H1 (cell line): Measurements from ENCODE around the gene OR6C6. TPM values are rescaled to one million over a fixed set of nuclear protein-coding genes. Genes with fewer than 3 reads are reported as not detected.

Experiments
- CTCF ChIA-PET: fragments of 300-600 bp; sonication (Branson Sonifier 250); formaldehyde crosslinking; loops from one replicate; lab custom pipeline; 2021; ENCODE audit not compliant: partially characterized antibody; lab: Charles Lee
- POLR2A ChIA-PET: fragments of 300-600 bp; sonication (Branson Sonifier 250); formaldehyde crosslinking; loops from one replicate; lab custom pipeline; 2021; ENCODE audit warnings: inconsistent platforms; ENCODE audit not compliant: partially characterized antibody; lab: Charles Lee
- DNase-seq, 2 experiments: peaks; one replicate each; pipeline versions ENCODE4 v3.0.0 to v3.0.0-alpha.2; 2010 to 2022; ENCODE audit warnings: low spot score in 2 of 2, low read depth in 1 of 2, mixed read lengths in 1 of 2
- FAIRE-seq: peaks from 2 replicates; lab custom pipeline; 2011; peaks lifted over from hg19 to GRCh38; lab: Jason Lieb, UNC
- H2AFZ ChIP-seq: 2 replicates; pipeline ENCODE4 v1.8.1; 2012; ENCODE audit warnings: low read length, inconsistent platforms
- H2AK5ac ChIP-seq: 2 replicates; pipeline ENCODE4 v1.6.1; 2013; ENCODE audit warnings: low read depth, low read length
- H2BK120ac ChIP-seq: replicated peaks from 2 replicates; pipeline ENCODE3; 2013; ENCODE audit warnings: low read depth, low read length, inconsistent platforms
- H2BK12ac ChIP-seq: 2 replicates; pipeline ENCODE4 v1.6.1; 2013; ENCODE audit warnings: low read depth, low read length
- H2BK15ac ChIP-seq: 2 replicates; pipeline ENCODE4 v1.6.1; 2013; ENCODE audit warnings: low read length
- H2BK20ac ChIP-seq: 2 replicates; pipeline ENCODE4 v1.6.1; 2013; ENCODE audit warnings: low read length
- H2BK5ac ChIP-seq: 2 replicates; pipeline ENCODE4 v1.6.1; 2013; ENCODE audit warnings: low read depth, low read length
- H3K14ac ChIP-seq: 2 replicates; pipeline ENCODE4 v1.6.1; 2013; ENCODE audit warnings: inconsistent platforms; ENCODE audit not compliant: insufficient read length
- H3K18ac ChIP-seq: 2 replicates; pipeline ENCODE4 v1.6.1; 2013; ENCODE audit warnings: low read length; ENCODE audit errors: extremely low read depth
- H3K23ac ChIP-seq: 2 replicates; pipeline ENCODE4 v1.6.1; 2013; ENCODE audit warnings: inconsistent platforms; ENCODE audit not compliant: insufficient read length
- H3K23me2 ChIP-seq: 2 replicates; pipeline ENCODE4 v1.6.1; 2013; ENCODE audit warnings: low read depth, low read length
- H3K27ac ChIP-seq: 2 replicates; pipeline ENCODE4 v1.6.1; 2011; ENCODE audit warnings: low read depth, low read length, inconsistent platforms
- H3K27me3 ChIP-seq, 4 experiments: replicated peaks in 1 of 4; 1 replicate in 1 of 4; 2 replicates in 3 of 4; pipeline versions ENCODE4 v1.6.1 to v1.8.1; 2011 to 2013; ENCODE audit warnings: low read length in 3 of 4, mild to moderate bottlenecking in 3 of 4, inconsistent platforms in 2 of 4, mixed read lengths in 2 of 4, moderate library complexity in 1 of 4; ENCODE audit not compliant: control insufficient read depth in 3 of 4, insufficient read depth in 3 of 4; ENCODE audit errors: extremely low read depth in 1 of 4
- H3K36me3 ChIP-seq, 4 experiments: 2 replicates each; pipeline versions ENCODE4 v1.6.1 to v1.8.1; 2011 to 2013; ENCODE audit warnings: mild to moderate bottlenecking in 4 of 4, low read length in 3 of 4, moderate library complexity in 2 of 4, control low read depth in 1 of 4, inconsistent platforms in 1 of 4; ENCODE audit not compliant: insufficient read depth in 4 of 4, control insufficient read depth in 2 of 4
- H3K4ac ChIP-seq: replicated peaks from 2 replicates; pipeline ENCODE3; 2013; ENCODE audit warnings: low read length, low read depth, mixed read lengths, inconsistent platforms; ENCODE audit not compliant: insufficient read length
- H3K4me1 ChIP-seq, 4 experiments: replicated peaks in 1 of 4; 1 replicate in 1 of 4; 2 replicates in 3 of 4; pipeline versions ENCODE4 v1.6.1 to v1.8.1; 2011 to 2013; ENCODE audit warnings: low read length in 3 of 4, inconsistent platforms in 2 of 4, mixed read lengths in 1 of 4; ENCODE audit not compliant: insufficient read depth in 4 of 4, control insufficient read depth in 3 of 4
- H3K4me2 ChIP-seq, 2 experiments: 2 replicates each; pipeline versions ENCODE4 v1.6.1 to v1.8.1; 2011 to 2013; ENCODE audit warnings: low read depth in 2 of 2, low read length in 2 of 2, control low read depth in 1 of 2, inconsistent platforms in 1 of 2, mild to moderate bottlenecking in 1 of 2; ENCODE audit not compliant: insufficient read depth in 1 of 2
- H3K4me3 ChIP-seq, 4 experiments: fragments of 200-600, 300-600 bp in 1 of 4; sonication (generic), shearing (Covaris generic), sonication (Bioruptor Twin) in 1 of 4; 2 replicates each; pipeline versions ENCODE4 v1.5.1 to v1.8.1; 2011 to 2016; ENCODE audit warnings: low read length in 4 of 4, low read depth in 3 of 4, control low read depth in 2 of 4, inconsistent platforms in 2 of 4, mild to moderate bottlenecking in 2 of 4, mixed read lengths in 1 of 4, moderate library complexity in 1 of 4; ENCODE audit not compliant: insufficient read depth in 2 of 4; ENCODE audit errors: extremely low read depth in 1 of 4
- H3K56ac ChIP-seq: replicated peaks from 2 replicates; pipeline ENCODE3; 2013; ENCODE audit warnings: low read depth, mild to moderate bottlenecking, mixed read lengths, low read length, inconsistent platforms; ENCODE audit not compliant: insufficient read length
- H3K79me1 ChIP-seq: 2 replicates; pipeline ENCODE4 v1.6.1; 2013; ENCODE audit warnings: low read depth, low read length, control low read depth
- H3K79me2 ChIP-seq, 2 experiments: 2 replicates each; pipeline versions ENCODE4 v1.6.1 to v1.8.1; 2012 to 2013; ENCODE audit warnings: low read length in 2 of 2, mild to moderate bottlenecking in 2 of 2, inconsistent platforms in 1 of 2; ENCODE audit not compliant: insufficient read depth in 2 of 2, control insufficient read depth in 1 of 2
- H3K9ac ChIP-seq, 4 experiments: replicated peaks in 1 of 4; 1 replicate in 1 of 4; 2 replicates in 3 of 4; pipeline versions ENCODE4 v1.6.1 to v1.8.1; 2011 to 2013; ENCODE audit warnings: low read depth in 3 of 4, low read length in 3 of 4, control low read depth in 2 of 4, mild to moderate bottlenecking in 2 of 4, moderate library complexity in 2 of 4, inconsistent platforms in 1 of 4; ENCODE audit errors: extremely low read depth in 1 of 4
- H3K9me3 ChIP-seq, 2 experiments: 2 replicates each; pipeline versions ENCODE4 v1.6.1 to v1.8.1; 2012 to 2013; ENCODE audit warnings: mild to moderate bottlenecking in 2 of 2, moderate library complexity in 2 of 2, control low read depth in 1 of 2, inconsistent platforms in 1 of 2, low read depth in 1 of 2, low read length in 1 of 2, mixed read lengths in 1 of 2; ENCODE audit not compliant: insufficient read depth in 2 of 2
- H4K20me1 ChIP-seq, 2 experiments: replicated peaks in 1 of 2; 2 replicates each; pipeline versions ENCODE3 to v1.8.1; 2011 to 2013; ENCODE audit warnings: inconsistent platforms in 2 of 2, low read length in 2 of 2, mild to moderate bottlenecking in 1 of 2; ENCODE audit not compliant: insufficient read depth in 2 of 2, control insufficient read depth in 1 of 2
- H4K5ac ChIP-seq: 2 replicates; pipeline ENCODE4 v1.6.1; 2013; ENCODE audit warnings: low read length, low read depth, mixed read lengths, inconsistent platforms; ENCODE audit not compliant: insufficient read length
- H4K8ac ChIP-seq: 2 replicates; pipeline ENCODE4 v1.8.0; 2013; ENCODE audit warnings: mild to moderate bottlenecking, moderate library complexity, low read length, inconsistent platforms; ENCODE audit not compliant: insufficient read depth; ENCODE audit errors: extremely low read depth
- H4K91ac ChIP-seq: replicated peaks from 2 replicates; pipeline ENCODE3; 2013; ENCODE audit warnings: low read length, mixed read lengths, inconsistent platforms; ENCODE audit not compliant: insufficient read length
- ASH2L ChIP-seq: fragments of 200-600, 300-600 bp; sonication (generic); IDR thresholded peaks from one replicate; pipeline ENCODE4 v1.7.1; 2017; ENCODE audit warnings: low read length
- CEBPB ChIP-seq: IDR thresholded peaks from 2 replicates; pipeline ENCODE4 v1.6.1; 2012; ENCODE audit warnings: low read depth, low read length
- CHD1 ChIP-seq: IDR thresholded peaks from 2 replicates; pipeline ENCODE4 v1.6.1; 2012; ENCODE audit warnings: low read depth, low read length, improper control_type of control experiment
- CTBP2 ChIP-seq: IDR thresholded peaks from 2 replicates; pipeline ENCODE4 v1.7.0; 2011; ENCODE audit warnings: borderline replicate concordance, mild to moderate bottlenecking, moderate library complexity, mixed read lengths, low read length; ENCODE audit not compliant: insufficient read depth, insufficient read length
- RBBP5 ChIP-seq: IDR thresholded peaks from 2 replicates; pipeline ENCODE4 v1.7.1; 2012; ENCODE audit warnings: low read depth, mild to moderate bottlenecking, inconsistent platforms, low read length, moderate library complexity, borderline replicate concordance
- TEAD4 ChIP-seq: IDR thresholded peaks from 2 replicates; pipeline ENCODE4 v1.6.1; 2012; ENCODE audit warnings: low read depth, low read length, inconsistent platforms, mixed read lengths
- ZNF274 ChIP-seq: IDR thresholded peaks from 2 replicates; pipeline ENCODE4 v1.7.0; 2012; ENCODE audit warnings: low read length, borderline replicate concordance; ENCODE audit errors: extremely low read depth
- WGBS, 2 experiments: shearing (Covaris generic) in 1 of 2; methylation state at CpG; one replicate each; pipeline versions ENCODE4 v1.1.6 to v1.1.7; 2013 to 2015; ENCODE audit warnings: low lambda C conversion rate in 2 of 2, mixed read lengths in 2 of 2, inconsistent platforms in 1 of 2, low coverage in 1 of 2, missing lambda C conversion rate in 1 of 2; ENCODE audit not compliant: insufficient replicate concordance in 2 of 2, insufficient coverage in 1 of 2, insufficient read length in 1 of 2; ENCODE audit errors: extremely low coverage in 1 of 2, missing lambda C conversion rate in 1 of 2; 5-methylcytosine and 5-hydroxymethylcytosine counted together
- polyA plus RNA-seq, 7 experiments: library from polyadenylated mRNA; depleted of rRNA in 3 of 7; stranded (reverse) in 5 of 7; unstranded in 2 of 7; fragments of >200 nt in 5 of 7; fragments of 200-250 nt in 2 of 7; gene quantifications; 1 replicate in 5 of 7; 2 replicates in 1 of 7; 4 replicates in 1 of 7; pipeline versions ENCODE4 v1.2.1 to v1.2.3, GENCODE V29; 2011 to 2013; ENCODE audit warnings: missing spikeins in 2 of 7, mixed read lengths in 2 of 7
- total RNA-seq: library from RNA; stranded (reverse); fragmentation: NEBNext Ultra II Directional; extraction: Animal tissue kit (Norgen Biotek cat#: 25700); gene quantifications from 2 replicates; pipeline ENCODE4 v1.2.1, GENCODE V29; 2021

The OR6C6 gene
- total and polyA plus RNA-seq, 2 of the 8 experiments (the other 6 are each of a cell fraction or from before 2014, with no cell fraction given) = not detected

- H3K79me1 ChIP-seq = no peaks in the 10 kb centered on the region
- no peaks in the 10 kb centered on the region for H3K79me2 ChIP-seq
- DNase-seq (no peak), FAIRE-seq (no peak)
- H3K4me1 ChIP-seq = no peaks in the 10 kb centered on the region
- no peaks in the 10 kb centered on the region for H3K9me3 ChIP-seq
- no peak overlapping the region for H3K56ac ChIP-seq
- H2AK5ac ChIP-seq = no peak overlapping the region
- no peak overlapping the region for H3K23ac ChIP-seq
- no peak overlapping the region for H2AFZ ChIP-seq
- WGBS, 2 experiments = 85% methylated on average over 1 of the region's 1 CpG; no CpG with 5 or more reads in 1 of the 2 experiments
- H3K27ac ChIP-seq = no peak overlapping the region
- no peak overlapping the region for H3K4me3 ChIP-seq
- H3K27me3 ChIP-seq = no peaks in the 10 kb centered on the region
- H3K14ac ChIP-seq = no peak overlapping the region
- ChIA-PET CTCF (no interaction called here), POLR2A (no interaction called here)
- no peak overlapping the region for H3K18ac ChIP-seq
- H3K4me2 ChIP-seq = no peak overlapping the region
- H3K4ac ChIP-seq = no peak overlapping the region
- no peak overlapping the region for H4K5ac ChIP-seq
- no peaks in the 10 kb centered on the region for H3K36me3 ChIP-seq
- H2BK20ac ChIP-seq = no peak overlapping the region
- no peak overlapping the region for H2BK15ac ChIP-seq
- no peak overlapping the region for H2BK5ac ChIP-seq
- no peak overlapping the region for H2BK120ac ChIP-seq
- no peak overlapping the region for H4K8ac ChIP-seq
- H4K20me1 ChIP-seq = no peaks in the 10 kb centered on the region
- no peaks in the 10 kb centered on the region for H3K23me2 ChIP-seq
- H4K91ac ChIP-seq = no peak overlapping the region
- no peak overlapping the region for H3K9ac ChIP-seq
- H2BK12ac ChIP-seq = no peak overlapping the region
- no peak for TF ChIP-seq ASH2L
- no peak for TF ChIP-seq CHD1
- TF ChIP-seq CEBPB = no peak
- TF ChIP-seq RBBP5 = no peak
- no peak for TF ChIP-seq CTBP2
- TF ChIP-seq TEAD4 = no peak
- no peak for TF ChIP-seq ZNF274
Measured at GRCh38 chr12:55246159-55246558, 50.2 kb downstream of the OR6C6 start.
